Testis (tissue), 3 donors: ENCODE results near the gene TPR. TPM values are rescaled to one million over a fixed set of nuclear protein-coding genes. Genes with fewer than 3 reads are reported as not detected.
"Not testable (repeated sequence)": the region's sequence is repeated elsewhere in the genome, so short reads cannot be mapped to it uniquely, and the experiment has no call there.

Experiments used
- DNase-seq: peaks from one replicate; pipeline ENCODE4 v3.0.0-alpha.2; 2019
- H3K27ac ChIP-seq, 2 donors: fragments of 200-600 bp; sonication (generic); one replicate each; pipeline ENCODE4 v1.5.1; 2019
- H3K27me3 ChIP-seq: fragments of 200-600 bp; sonication (generic); one replicate; pipeline ENCODE4 v1.5.1; 2019
- H3K36me3 ChIP-seq: fragments of 200-600 bp; sonication (generic); one replicate; pipeline ENCODE4 v1.5.1; 2017; ENCODE audit warnings: low read depth; ENCODE audit errors: missing control alignments
- H3K4me1 ChIP-seq: fragments of 200-600 bp; sonication (generic); one replicate; pipeline ENCODE4 v1.5.1; 2019
- H3K4me3 ChIP-seq, 2 donors: fragments of 200-600 bp; sonication (generic); one replicate each; pipeline ENCODE4 v1.5.1; 2017 to 2019
- H3K9me3 ChIP-seq: fragments of 200-600 bp; sonication (generic); one replicate; pipeline ENCODE4 v1.5.1; 2017
- POLR2A ChIP-seq: fragments of 450-650 bp; IDR thresholded peaks from one replicate; pipeline ENCODE4 v1.6.1; 2017; ENCODE audit warnings: antibody characterized with exemption, mild to moderate bottlenecking, moderate library complexity
- WGBS, 2 donors: methylation state at CpG; one replicate each; pipeline ENCODE4 v1.1.5; 2018; 5-methylcytosine and 5-hydroxymethylcytosine counted together
- intact Hi-C: fragments of 100-400 bp; cut with DNase I; formaldehyde crosslinking; loops from one replicate; pipeline ENCODE4 v1.15.1; 2023; ENCODE audit warnings: low total_unique reads
- polyA plus RNA-seq: library from polyadenylated mRNA; stranded (reverse); fragments of 350-450 nt; fragmentation: Illumina TruSeq; extraction: RNeasy Lipid Tissue Mini Kit (QIAGEN cat#74804); gene quantifications from one replicate; pipeline ENCODE4 v1.2.3, GENCODE V29; 2014; ENCODE audit warnings: low read depth, low replicate concordance; ENCODE audit not compliant: insufficient read depth
- total RNA-seq, 2 donors: library from RNA; depleted of rRNA; stranded (reverse); fragments of >200 nt; gene quantifications; one replicate each; pipeline ENCODE4 v1.2.3, GENCODE V29; 2016
- TF ChIP-seq, protein P1 (sequence below), 3 experiments: fragments of 450-650 bp in 2 of 3; fragments of 200-600 bp in 1 of 3; sonication (generic) in 1 of 3; IDR thresholded peaks; one replicate each; pipeline ENCODE4 v1.5.1; 2016 to 2019; ENCODE audit warnings: antibody characterized with exemption in 3 of 3, mild to moderate bottlenecking in 2 of 3, moderate library complexity in 1 of 3

Gene TPR
- total and polyA plus RNA-seq, 3 donors from 2014 or later = 47.4 to 249 (median 164) TPM

DNA sequence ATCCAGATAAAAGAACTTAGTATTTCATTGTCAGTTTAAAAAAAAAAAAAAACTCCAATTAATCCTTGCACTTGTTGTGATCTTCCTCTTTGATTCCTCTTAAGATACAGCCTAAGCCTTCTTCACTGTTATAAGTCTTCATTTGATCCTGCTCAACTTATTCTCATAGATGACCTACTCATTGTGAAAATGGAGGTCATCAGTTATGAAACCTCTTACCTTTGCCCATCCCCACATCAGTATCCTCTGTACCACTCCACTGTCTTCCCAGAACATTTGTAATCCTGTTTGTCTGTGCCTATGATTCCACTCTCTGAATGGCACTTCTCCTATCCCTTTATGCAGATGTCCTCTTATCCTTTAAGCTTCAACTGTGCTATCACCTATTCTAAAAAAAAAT, 28.6 kb upstream of the TPR start:
- intact Hi-C loops = no loop called here
- no peaks in the 10 kb centered on the region for H3K36me3 ChIP-seq

DNA sequence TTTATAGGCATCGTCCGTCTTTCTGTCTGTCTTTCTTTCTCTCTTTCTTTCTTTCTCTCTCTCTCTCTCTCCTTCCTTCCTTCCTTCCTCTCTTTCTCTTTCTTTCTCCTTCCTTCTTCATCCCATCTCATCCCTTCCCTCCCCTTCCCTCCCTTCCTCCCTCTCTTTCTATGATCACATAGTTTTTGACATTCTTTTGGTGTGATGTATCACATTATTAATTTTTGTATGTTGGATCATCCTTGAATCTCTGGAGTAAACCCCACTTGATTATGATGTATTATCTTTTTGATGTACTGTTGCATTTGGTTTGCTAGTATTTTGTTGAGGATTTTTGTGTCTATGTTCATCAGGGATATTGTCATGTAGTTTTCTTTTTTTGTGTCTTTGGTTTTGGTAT, 26.4 kb upstream of the TPR start:
- H3K4me3 ChIP-seq, intact Hi-C loops, H3K4me1 ChIP-seq, H3K36me3 ChIP-seq, DNase-seq, H3K27me3 ChIP-seq, H3K27ac ChIP-seq, H3K9me3 ChIP-seq: not testable (repeated sequence)
- WGBS, 2 donors = 94 to 97% methylated on average over 2 of the region's 2 CpGs

More for the DNA sequence above, 28.6 kb upstream of the TPR start:
- DNase-seq = no peak
- no peaks in the 10 kb centered on the region for H3K4me1 ChIP-seq
- H3K27me3 ChIP-seq = no peaks in the 10 kb centered on the region
- H3K4me3 ChIP-seq = no peak overlapping the region
- TF ChIP-seq, protein P1, sequence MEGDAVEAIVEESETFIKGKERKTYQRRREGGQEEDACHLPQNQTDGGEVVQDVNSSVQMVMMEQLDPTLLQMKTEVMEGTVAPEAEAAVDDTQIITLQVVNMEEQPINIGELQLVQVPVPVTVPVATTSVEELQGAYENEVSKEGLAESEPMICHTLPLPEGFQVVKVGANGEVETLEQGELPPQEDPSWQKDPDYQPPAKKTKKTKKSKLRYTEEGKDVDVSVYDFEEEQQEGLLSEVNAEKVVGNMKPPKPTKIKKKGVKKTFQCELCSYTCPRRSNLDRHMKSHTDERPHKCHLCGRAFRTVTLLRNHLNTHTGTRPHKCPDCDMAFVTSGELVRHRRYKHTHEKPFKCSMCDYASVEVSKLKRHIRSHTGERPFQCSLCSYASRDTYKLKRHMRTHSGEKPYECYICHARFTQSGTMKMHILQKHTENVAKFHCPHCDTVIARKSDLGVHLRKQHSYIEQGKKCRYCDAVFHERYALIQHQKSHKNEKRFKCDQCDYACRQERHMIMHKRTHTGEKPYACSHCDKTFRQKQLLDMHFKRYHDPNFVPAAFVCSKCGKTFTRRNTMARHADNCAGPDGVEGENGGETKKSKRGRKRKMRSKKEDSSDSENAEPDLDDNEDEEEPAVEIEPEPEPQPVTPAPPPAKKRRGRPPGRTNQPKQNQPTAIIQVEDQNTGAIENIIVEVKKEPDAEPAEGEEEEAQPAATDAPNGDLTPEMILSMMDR (IDR thresholded peaks at IDR 0.05) = no peak
- TF ChIP-seq POLR2A = no peak
- no peak overlapping the region for H3K27ac ChIP-seq
- H3K9me3 ChIP-seq = no peaks in the 10 kb centered on the region

DNA sequence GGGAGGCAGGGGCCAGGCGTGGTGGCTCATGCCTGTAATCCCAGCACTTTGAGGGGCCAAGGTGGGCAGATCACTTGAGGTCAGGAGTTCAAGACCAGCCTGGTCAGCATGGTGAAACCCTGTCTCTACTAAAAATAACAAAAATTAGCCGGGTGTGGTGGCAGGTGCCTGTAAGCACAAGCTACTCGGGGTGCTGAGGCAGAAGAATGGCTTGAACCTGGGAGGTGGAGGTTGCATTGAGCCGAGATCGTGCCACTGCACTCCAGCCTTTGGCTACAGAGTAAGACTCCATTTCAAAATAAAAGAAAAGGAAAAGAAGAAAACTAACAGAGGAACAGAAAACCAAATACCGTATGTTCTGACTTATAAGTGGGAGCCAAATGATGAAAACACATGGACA, 17.7 kb upstream of the TPR start:
- H3K27me3 ChIP-seq, H3K4me3 ChIP-seq, H3K9me3 ChIP-seq, DNase-seq, H3K27ac ChIP-seq, intact Hi-C loops, H3K4me1 ChIP-seq, H3K36me3 ChIP-seq: not testable (repeated sequence)
- 91 to 93% methylated on average over 5 to 6 of the region's 6 CpGs for WGBS, 2 donors

DNA sequence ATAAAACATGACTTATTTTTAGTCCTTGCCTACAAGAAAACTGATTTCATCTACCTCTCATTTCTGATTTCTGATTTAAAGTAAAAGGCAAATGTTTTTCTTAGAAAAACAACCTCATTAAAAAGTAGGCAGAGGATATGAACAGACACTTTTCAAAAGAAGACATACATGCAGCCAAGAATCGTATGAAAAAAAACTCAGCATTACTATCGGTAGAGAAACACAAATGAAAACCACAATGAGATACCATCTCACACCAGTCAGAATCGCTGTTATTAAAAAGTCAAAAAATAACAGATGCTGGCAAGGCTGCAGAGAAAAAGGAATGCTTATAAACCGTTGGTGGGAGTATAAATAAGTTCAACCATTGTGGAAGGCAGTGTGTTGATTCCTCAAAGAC, 16.8 kb upstream of the TPR start:
- no peak overlapping the region for H3K27ac ChIP-seq
- H3K4me1 ChIP-seq = no peaks in the 10 kb centered on the region
- no peak overlapping the region for H3K4me3 ChIP-seq
- H3K9me3 ChIP-seq = no peaks in the 10 kb centered on the region
- intact Hi-C loops = no loop called here
- WGBS, 2 donors = 91% methylated on average over 4 of the region's 4 CpGs
- TF ChIP-seq, protein P1 (IDR thresholded peaks at IDR 0.05) = no peak
- TF ChIP-seq POLR2A = no peak
- no peak for DNase-seq
- no peaks in the 10 kb centered on the region for H3K36me3 ChIP-seq
- no peaks in the 10 kb centered on the region for H3K27me3 ChIP-seq

DNA sequence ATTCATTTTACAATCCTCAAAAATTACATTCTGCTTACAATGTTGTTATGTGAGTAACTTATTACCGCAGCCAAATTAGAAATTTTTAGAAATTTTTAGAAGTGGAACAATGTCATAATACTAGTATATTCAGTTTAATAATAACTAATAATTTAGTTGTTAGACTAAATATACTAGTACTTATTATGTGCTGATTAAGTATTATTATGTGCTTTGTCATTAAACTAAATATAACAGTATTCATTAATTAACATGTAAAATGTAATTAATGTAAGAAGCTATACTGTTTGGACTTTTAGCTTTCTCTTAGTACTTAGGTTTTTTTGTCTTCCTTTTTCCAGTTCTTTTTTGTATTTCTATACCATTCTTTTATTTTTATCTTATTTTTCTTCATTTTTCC, 15.9 kb upstream of the TPR start:
- DNase-seq = no peak
- H3K4me3 ChIP-seq = no peak overlapping the region
- intact Hi-C loops = no loop called here
- H3K27me3 ChIP-seq = no peaks in the 10 kb centered on the region
- TF ChIP-seq, protein P1 (IDR thresholded peaks at IDR 0.05) = no peak
- TF ChIP-seq POLR2A = no peak
- WGBS, 2 donors = 72 to 76% methylated on average over 1 of the region's 1 CpG
- H3K9me3 ChIP-seq = no peaks in the 10 kb centered on the region
- H3K4me1 ChIP-seq = no peaks in the 10 kb centered on the region
- no peak overlapping the region for H3K27ac ChIP-seq
- no peaks in the 10 kb centered on the region for H3K36me3 ChIP-seq

DNA sequence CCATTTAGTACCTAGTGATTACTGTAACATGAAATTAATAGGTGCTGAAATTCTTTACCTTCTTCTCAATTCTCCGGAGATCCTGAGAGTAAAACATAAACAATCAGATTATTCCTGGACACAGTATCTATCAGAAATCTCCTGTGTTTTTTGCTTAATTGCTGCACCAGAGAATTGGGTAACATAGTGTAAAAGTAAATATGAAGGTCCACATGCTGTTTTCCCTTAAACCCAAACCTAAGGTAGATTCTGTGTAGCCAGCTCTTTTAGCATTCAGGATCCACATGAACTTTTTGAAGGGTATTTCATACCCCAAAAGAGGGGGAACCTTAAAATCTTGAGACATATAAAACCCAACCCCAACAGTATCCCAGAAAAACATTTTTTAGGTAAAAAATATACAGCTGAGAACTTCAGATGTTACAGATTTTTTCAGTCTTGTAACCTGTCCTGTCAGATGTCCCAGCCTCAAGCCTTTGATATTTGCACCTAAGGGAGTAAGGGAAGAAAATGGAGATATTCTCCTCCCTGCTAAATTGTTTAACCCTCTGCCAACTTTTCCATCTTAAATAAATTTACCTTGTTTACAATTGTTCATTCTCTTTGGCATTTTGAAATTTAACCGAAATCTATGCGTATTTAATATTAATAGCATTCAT, 11.8 kb upstream of the TPR start:
- Histone ChIP-seq H3K27me3 (no peaks in the 10 kb centered on the region), H3K36me3 (no peaks in the 10 kb centered on the region), H3K27ac (no peak overlapping the region), H3K9me3 (no peaks in the 10 kb centered on the region), H3K4me1 (no peaks in the 10 kb centered on the region), H3K4me3 (no peak overlapping the region)
- DNase-seq = no peak
- TF ChIP-seq, protein P1 (IDR thresholded peaks at IDR 0.05) = no peak
- TF ChIP-seq POLR2A = no peak
- intact Hi-C loops = no loop called here
- 85 to 87% methylated on average over 3 of the region's 3 CpGs for WGBS, 2 donors
